Measurements from ENCODE around the gene VARS1.
"Not testable (repeated sequence)": the region's sequence is repeated elsewhere in the genome, so short reads cannot be mapped to it uniquely, and the experiment has no call there.

VARS1 gene

GRCh38 chr6:31823592-31824196 lies 28.1 kb upstream of the VARS1 start:
- FAIRE-seq, result not testable (repeated sequence)

GRCh38 chr6:31822036-31822821 lies 26.7 kb upstream of the VARS1 start:
- no peak for DNase-seq (ENCODE audit: extremely low spot score, insufficient read length, low read depth)
- FAIRE-seq, result peak; percentile 50

More at GRCh38 chr6:31823592-31824196, 28.1 kb upstream of the VARS1 start:
- DNase-seq (ENCODE audit: extremely low spot score, insufficient read length, low read depth), result not testable (repeated sequence)

GRCh38 chr6:31821301-31822035 lies 25.9 kb upstream of the VARS1 start:
- FAIRE-seq (peak; percentile 50), DNase-seq (ENCODE audit: extremely low spot score, insufficient read length, low read depth) (no peak)

- not testable (repeated sequence) for FAIRE-seq; DNase-seq (ENCODE audit: extremely low spot score, insufficient read length, low read depth)
Measured at GRCh38 chr6:31820399-31820798, 24.8 kb upstream of the VARS1 start.

GRCh38 chr6:31819871-31820299 lies 24.3 kb upstream of the VARS1 start:
- FAIRE-seq (no peak), DNase-seq (ENCODE audit: extremely low spot score, insufficient read length, low read depth) (no peak)

GRCh38 chr6:31817929-31818511 lies 22.5 kb upstream of the VARS1 start:
- not testable (repeated sequence) for DNase-seq (ENCODE audit: extremely low spot score, insufficient read length, low read depth); FAIRE-seq

GRCh38 chr6:31817133-31817928 lies 21.8 kb upstream of the VARS1 start:
- DNase-seq (ENCODE audit: extremely low spot score, insufficient read length, low read depth); FAIRE-seq: not testable (repeated sequence)

GRCh38 chr6:31815025-31815838 lies 19.7 kb upstream of the VARS1 start, which contains the start of the genes HSPA1A and HSPA1L:
Gene HSPA1A (plus strand): TSS chr6:31815543. CDS start chr6:31815757, 214 bp downstream.
Gene HSPA1L (minus strand): TSS chr6:31815283. CDS start chr6:31811972, 3,311 bp downstream.
- DNase-seq (ENCODE audit: extremely low spot score, insufficient read length, low read depth) (no peak), FAIRE-seq (peak; percentile 60)

GRCh38 chr6:31814677-31815024 lies 19.1 kb upstream of the VARS1 start:
- FAIRE-seq, result peak; percentile 67
- DNase-seq (ENCODE audit: extremely low spot score, insufficient read length, low read depth), result no peak

GRCh38 chr6:31813465-31813849 lies 17.9 kb upstream of the VARS1 start:
- DNase-seq (ENCODE audit: extremely low spot score, insufficient read length, low read depth), result no peak
- FAIRE-seq, result no peak

GRCh38 chr6:31811645-31812044 lies 16.1 kb upstream of the VARS1 start:
- FAIRE-seq, result no peak
- DNase-seq (ENCODE audit: extremely low spot score, insufficient read length, low read depth), result no peak

- not testable (repeated sequence) for FAIRE-seq; DNase-seq (ENCODE audit: extremely low spot score, insufficient read length, low read depth)
Measured at GRCh38 chr6:31808599-31808998, 13.0 kb upstream of the VARS1 start.

GRCh38 chr6:31806470-31807272 lies 11.1 kb upstream of the VARS1 start, which contains the start of gene LSM2:
Gene LSM2 (minus strand): TSS chr6:31806966. CDS start chr6:31806757, 209 bp downstream.
- DNase-seq (ENCODE audit: extremely low spot score, insufficient read length, low read depth) (peak; percentile 96), FAIRE-seq (peak; percentile 93)

GRCh38 chr6:31805939-31806469 lies 10.5 kb upstream of the VARS1 start:
- DNase-seq (ENCODE audit: extremely low spot score, insufficient read length, low read depth) (no peak), FAIRE-seq (no peak)

- FAIRE-seq; DNase-seq (ENCODE audit: extremely low spot score, insufficient read length, low read depth): not testable (repeated sequence)
Measured at GRCh38 chr6:31801031-31801927, 5.7 kb upstream of the VARS1 start.

GRCh38 chr6:31799781-31800180 lies 4.2 kb upstream of the VARS1 start:
- no peak for FAIRE-seq

More at GRCh38 chr6:31799781-31800180, 4.2 kb upstream of the VARS1 start:
- no peak for DNase-seq (ENCODE audit: extremely low spot score, insufficient read length, low read depth)
